ENCODE data around the gene SMOC2. TPM values are rescaled to one million over a fixed set of nuclear protein-coding genes. Genes with fewer than 3 reads are reported as not detected.

The SMOC2 gene
- total and polyA plus RNA-seq, 2 donors (not counting 1 experiment from before 2014, with no cell fraction given) = 0.37 TPM; not detected in 1

- Histone ChIP-seq H2AFZ (ENCODE audit: insufficient read depth, low read depth, low read length, poor library complexity, severe bottlenecking) (no peak overlapping the region), H3K4me2 (replicated peaks; ENCODE audit: low read depth, low read length, poor library complexity, severe bottlenecking) (no peak overlapping the region)
Observed at GRCh38 chr6:168394606-168395005, 46.4 kb upstream of the SMOC2 start.

GRCh38 chr6:168395983-168396382, 45.0 kb upstream of the SMOC2 start:
- H4K20me1 ChIP-seq (ENCODE audit: control insufficient read depth, insufficient read depth, low read length, poor library complexity, severe bottlenecking) = no peaks in the 10 kb centered on the region
- DNase-seq (no peak), ATAC-seq (ENCODE audit: low read depth) (no peak)
- no peak overlapping the region for H3K9ac ChIP-seq (ENCODE audit: low read length)
- WGBS (ENCODE audit: insufficient coverage) = 83% methylated on average over 12 of the region's 12 CpGs
- ChIA-PET CTCF (interaction anchor here (0.9 kb wide), 1 partner anchor 8 kb away, joined by 3 read pairs; no protein-coding TSS in a partner anchor), POLR2A (no interaction called here)
- intact Hi-C loops (cut with micrococcal nuclease) = no loop called here
- H2AFZ ChIP-seq (ENCODE audit: insufficient read depth, low read depth, low read length, poor library complexity, severe bottlenecking) = no peak overlapping the region
- H3K4me1 ChIP-seq (ENCODE audit: control insufficient read depth in 2 of 2, insufficient read depth in 2 of 2, low read length in 2 of 2) = no peaks in the 10 kb centered on the region
- H3K4me1 Mint-ChIP-seq = no peaks in the 10 kb centered on the region
- no peak overlapping the region for H3K4me2 ChIP-seq (replicated peaks; ENCODE audit: low read depth, low read length, poor library complexity, severe bottlenecking)
- H3K4me3 Mint-ChIP-seq = no peak overlapping the region
- H3K27ac ChIP-seq (ENCODE audit: low read length in 2 of 2) = no peak overlapping the region
- H3K79me2 ChIP-seq (ENCODE audit: control insufficient read depth, insufficient read depth, low read length) = no peaks in the 10 kb centered on the region
- TF ChIP-seq CTCF (IDR thresholded peaks at IDR 0.05) (no peak), EZH2 (IDR thresholded peaks at IDR 0.05; ENCODE audit: borderline replicate concordance, insufficient read depth, low read depth, low read length, poor library complexity, severe bottlenecking) (no peak)
- H3K27me3 ChIP-seq (replicated peaks in 1 of 4; ENCODE audit: control extremely low read depth in 1 of 4, control insufficient read depth in 3 of 4, insufficient read depth in 4 of 4, low read length in 3 of 4) = no peaks in the 10 kb centered on the region
- H3K9me3 Mint-ChIP-seq (ENCODE audit: insufficient read depth) = peaks cover 5% of the 10 kb centered on the region
- no peak overlapping the region for H3K27ac Mint-ChIP-seq
- no peaks in the 10 kb centered on the region for H3K27me3 Mint-ChIP-seq
- H3K4me3 ChIP-seq (ENCODE audit: control extremely low read depth in 1 of 5, extremely low read depth in 1 of 5, insufficient read depth in 1 of 5, low read depth in 2 of 5, low read length in 4 of 5) = no peak overlapping the region
- H3K36me3 ChIP-seq (replicated peaks in 1 of 2; ENCODE audit: control extremely low read depth in 1 of 2, control insufficient read depth in 1 of 2, extremely low read depth in 1 of 2, insufficient read depth in 2 of 2, low read length in 1 of 2) = no peaks in the 10 kb centered on the region
- H3K9me3 ChIP-seq (ENCODE audit: control extremely low read depth in 1 of 3, control insufficient read depth in 2 of 3, insufficient read depth in 1 of 3, low read length in 2 of 3) = peaks cover 0 to 18% (median 0%) of the 10 kb centered on the region in 3 donors

More at GRCh38 chr6:168394606-168395005, 46.4 kb upstream of the SMOC2 start:
- no peak overlapping the region for H3K27ac Mint-ChIP-seq
- H4K20me1 ChIP-seq (ENCODE audit: control insufficient read depth, insufficient read depth, low read length, poor library complexity, severe bottlenecking) = no peaks in the 10 kb centered on the region
- no peak overlapping the region for H3K27ac ChIP-seq (ENCODE audit: low read length in 2 of 2)
- peaks cover 5% of the 10 kb centered on the region for H3K9me3 Mint-ChIP-seq (ENCODE audit: insufficient read depth)
- H3K36me3 ChIP-seq (replicated peaks in 1 of 2; ENCODE audit: control extremely low read depth in 1 of 2, control insufficient read depth in 1 of 2, extremely low read depth in 1 of 2, insufficient read depth in 2 of 2, low read length in 1 of 2) = no peaks in the 10 kb centered on the region
- no peaks in the 10 kb centered on the region for H3K27me3 Mint-ChIP-seq
- peaks cover 0 to 18% (median 0%) of the 10 kb centered on the region in 3 donors for H3K9me3 ChIP-seq (ENCODE audit: control extremely low read depth in 1 of 3, control insufficient read depth in 2 of 3, insufficient read depth in 1 of 3, low read length in 2 of 3)
- H3K4me1 ChIP-seq (ENCODE audit: control insufficient read depth in 2 of 2, insufficient read depth in 2 of 2, low read length in 2 of 2) = no peaks in the 10 kb centered on the region
- no peak overlapping the region for H3K4me3 Mint-ChIP-seq
- POLR2A ChIA-PET = no interaction called here
- no peaks in the 10 kb centered on the region for H3K79me2 ChIP-seq (ENCODE audit: control insufficient read depth, insufficient read depth, low read length)
- CTCF ChIA-PET = no interaction called here
- no peak for TF ChIP-seq EZH2 (IDR thresholded peaks at IDR 0.05; ENCODE audit: borderline replicate concordance, insufficient read depth, low read depth, low read length, poor library complexity, severe bottlenecking)
- no peak for TF ChIP-seq CTCF (IDR thresholded peaks at IDR 0.05)
- H3K27me3 ChIP-seq (replicated peaks in 1 of 4; ENCODE audit: control extremely low read depth in 1 of 4, control insufficient read depth in 3 of 4, insufficient read depth in 4 of 4, low read length in 3 of 4) = no peaks in the 10 kb centered on the region
- H3K9ac ChIP-seq (ENCODE audit: low read length) = no peak overlapping the region
- no peak for DNase-seq
- ATAC-seq (ENCODE audit: low read depth) = no peak
- 77% methylated on average over 12 of the region's 12 CpGs for WGBS (ENCODE audit: insufficient coverage)
- H3K4me3 ChIP-seq (ENCODE audit: control extremely low read depth in 1 of 5, extremely low read depth in 1 of 5, insufficient read depth in 1 of 5, low read depth in 2 of 5, low read length in 4 of 5) = no peak overlapping the region
- H3K4me1 Mint-ChIP-seq = no peaks in the 10 kb centered on the region
- intact Hi-C loops (cut with micrococcal nuclease) = no loop called here

Data from B cell (primary cell).